NCI-H748 (cell line): ENCODE results near the gene TRPV3.
"Not testable (repeated sequence)": the region's sequence is repeated elsewhere in the genome, so short reads cannot be mapped to it uniquely, and the experiment has no call there.

Experiments
- DNase-seq: peaks from one replicate; lab custom pipeline; 2025; ENCODE audit not compliant: unreplicated experiment; lab: John Stamatoyannopoulos, UW

The TRPV3 gene

GRCh38 chr17:3574231-3574630, 16.6 kb upstream of the TRPV3 start:
- no peak for DNase-seq

DNA sequence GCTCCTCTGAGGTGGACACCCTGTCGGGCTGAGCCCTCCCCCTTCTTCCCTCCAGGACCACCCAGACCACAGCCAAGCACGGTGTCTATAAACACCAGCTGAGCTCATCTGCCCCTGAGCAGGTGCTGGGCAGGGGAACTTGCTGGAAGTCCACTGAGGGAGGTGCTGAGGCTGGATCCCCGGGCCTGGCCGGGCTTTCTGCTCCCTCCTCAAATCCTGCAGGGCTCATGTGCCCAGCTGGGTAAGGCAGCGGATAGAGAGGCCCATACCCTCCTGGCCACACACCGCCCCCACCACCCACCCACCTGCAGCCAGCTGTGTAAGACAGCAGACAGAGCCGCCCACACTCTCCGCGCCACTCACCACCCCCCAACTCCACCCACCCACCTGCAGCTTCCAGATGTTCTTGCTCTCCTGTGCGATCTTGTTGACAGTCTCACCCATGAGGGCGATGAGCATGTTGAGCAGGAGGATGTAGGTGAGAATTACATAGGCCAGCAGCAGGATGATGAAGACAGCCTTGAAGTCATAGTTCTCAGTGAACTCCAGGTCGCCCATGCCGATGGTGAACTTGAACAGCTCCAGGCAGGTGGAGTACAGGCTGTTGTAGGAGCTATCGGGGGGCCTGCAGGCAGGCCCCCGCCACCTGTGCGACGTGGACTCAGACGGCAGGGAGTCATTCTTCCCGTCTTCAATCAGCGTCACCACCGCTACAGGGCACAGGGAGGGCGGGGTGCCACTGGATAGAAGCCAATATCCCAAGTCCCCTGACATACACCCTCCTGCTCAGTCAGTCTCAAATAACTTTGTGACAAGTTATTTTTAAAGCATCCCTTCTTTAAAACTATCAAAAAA, 15.9 kb upstream of the TRPV3 start:
- no peak for DNase-seq

GRCh38 chr17:3572231-3572630, 14.6 kb upstream of the TRPV3 start:
- DNase-seq, result no peak

GRCh38 chr17:3571043-3571900, 13.7 kb upstream of the TRPV3 start:
- no peak for DNase-seq

DNA sequence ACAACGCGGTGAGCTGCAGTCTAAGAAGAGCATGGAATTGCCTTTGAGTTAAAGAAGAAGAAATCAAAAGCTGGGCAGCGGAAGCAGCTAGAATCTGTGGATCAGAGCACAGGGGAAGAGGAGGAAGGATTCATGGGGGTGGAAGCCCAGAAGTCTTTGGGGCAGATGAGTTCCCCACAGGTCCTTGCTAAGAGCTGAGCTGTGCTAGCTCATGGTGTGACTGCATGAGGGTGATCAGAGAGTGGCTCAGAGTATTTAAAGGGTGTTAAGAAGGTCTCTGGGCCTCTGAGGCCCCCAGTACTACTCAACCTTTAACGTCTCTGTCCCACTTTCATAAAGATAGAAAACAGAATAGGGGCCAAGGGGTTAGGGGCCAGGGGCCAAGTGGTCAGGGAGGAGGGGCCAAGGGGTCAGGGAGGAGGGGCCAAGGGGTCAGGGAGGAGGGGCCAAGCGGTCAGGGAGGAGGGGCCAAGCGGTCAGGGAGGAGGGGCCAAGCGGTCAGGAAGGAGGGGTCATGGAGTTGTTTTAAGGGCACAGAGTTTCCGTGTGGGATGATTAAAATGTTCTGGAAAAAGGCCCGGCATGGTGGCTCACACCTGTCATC, 12.0 kb upstream of the TRPV3 start:
- DNase-seq, result no peak

DNA sequence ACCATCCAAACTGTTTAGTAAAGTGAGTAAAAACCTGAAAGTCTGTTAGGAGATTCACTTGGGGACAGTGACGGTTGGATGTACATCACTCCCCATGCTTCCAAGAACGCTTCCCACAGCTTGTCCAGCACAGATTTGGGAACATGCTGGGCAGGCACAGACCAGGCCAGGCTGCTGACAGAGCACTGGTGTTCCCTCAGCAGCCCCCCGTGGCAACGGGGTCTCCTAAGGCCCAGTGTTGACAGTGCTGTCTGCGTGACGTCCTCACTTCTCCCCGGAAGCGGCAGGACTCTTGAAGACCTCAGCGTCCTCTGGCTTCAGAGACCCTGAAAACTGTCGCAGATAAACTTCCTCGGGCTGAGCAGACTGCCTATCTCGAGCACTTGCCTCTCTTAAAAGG, 8.9 kb upstream of the TRPV3 start:
- no peak for DNase-seq

DNA sequence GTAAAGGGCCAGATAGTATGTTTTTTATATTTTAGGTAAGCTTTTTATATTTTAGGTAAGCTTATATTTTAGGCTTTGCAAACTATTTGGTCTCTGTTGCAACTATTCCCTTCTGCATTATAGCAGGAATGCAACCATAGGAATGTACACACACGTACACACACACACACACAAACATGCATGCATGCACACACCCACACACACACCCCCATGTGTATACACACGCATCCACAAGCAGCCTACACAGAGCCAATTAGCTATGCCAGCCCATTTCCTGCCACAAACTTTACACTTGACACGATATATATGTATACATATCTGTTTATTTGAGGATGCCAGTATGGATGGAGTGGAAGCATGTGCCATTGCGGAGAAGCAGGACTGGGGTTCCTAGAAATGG, 7.5 kb upstream of the TRPV3 start:
- no peak for DNase-seq

GRCh38 chr17:3564241-3564640, 6.6 kb upstream of the TRPV3 start:
- DNase-seq, result not testable (repeated sequence)

DNA sequence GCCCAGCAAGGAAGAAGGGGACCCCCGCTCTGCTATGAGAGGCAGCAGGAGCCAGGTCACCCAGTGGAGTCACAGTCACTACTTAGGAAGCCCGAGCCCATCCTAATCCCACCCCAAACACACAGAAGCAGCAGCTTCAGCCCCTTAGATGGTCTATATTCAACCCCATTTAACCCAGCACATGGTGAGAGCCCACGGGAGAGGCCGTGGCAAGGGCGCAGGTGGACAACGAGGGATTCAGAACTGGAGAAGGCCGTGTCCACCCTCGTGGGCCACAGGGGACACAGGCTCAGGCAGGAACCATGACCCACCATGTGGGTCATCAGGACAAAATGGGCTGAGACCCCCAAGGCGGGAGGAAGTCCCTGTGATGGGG, 1.6 kb upstream of the TRPV3 start:
- DNase-seq, result no peak

- DNase-seq, result peak; percentile 68
These were observed 1.1 kb upstream of the TRPV3 start for GRCh38 chr17:3558603-3559269.

DNA sequence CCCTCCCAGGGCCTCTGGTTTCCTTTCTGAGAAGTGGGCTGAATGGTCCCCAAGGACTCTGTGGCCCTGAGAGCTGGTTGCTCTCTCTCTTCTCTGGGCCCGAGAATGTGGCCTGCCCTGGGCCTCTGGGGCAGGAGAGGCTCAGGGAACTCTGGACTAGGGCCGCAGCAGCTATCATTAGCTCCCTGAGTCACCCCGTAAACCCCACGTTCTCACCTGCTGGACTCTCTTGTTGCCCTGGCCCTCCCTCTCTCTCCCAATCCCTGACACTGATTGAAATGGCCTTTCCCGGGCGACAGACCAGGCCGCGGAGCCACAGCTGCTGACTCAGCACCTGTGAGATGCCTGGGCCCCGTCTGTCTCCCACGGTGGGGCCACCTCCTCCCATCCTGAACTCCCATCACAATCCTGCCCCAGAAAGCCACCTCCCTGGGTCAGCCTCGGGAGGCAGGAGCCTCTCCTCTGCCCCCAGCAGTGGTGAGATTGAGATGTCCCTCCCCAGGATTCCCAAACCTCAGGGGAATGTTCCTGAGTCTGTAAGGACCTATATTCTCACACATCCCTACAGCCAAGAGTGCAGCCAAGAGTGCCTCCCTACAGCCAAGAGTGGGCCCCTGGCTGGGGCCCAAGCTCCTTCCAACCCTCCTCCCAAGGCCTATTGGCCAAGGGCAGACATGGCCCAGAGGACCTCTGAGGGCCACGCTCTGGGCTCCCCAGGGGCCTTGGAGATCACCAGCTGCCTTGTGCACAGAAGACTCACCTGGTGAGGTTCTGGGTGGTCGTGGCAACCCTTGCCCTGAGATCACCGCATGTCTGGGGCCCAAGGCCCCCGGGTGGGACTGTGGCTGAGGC, 470 bp downstream of the TRPV3 start:
- DNase-seq, result no peak

- DNase-seq, result no peak
These were observed 1.2 kb downstream of the TRPV3 start for GRCh38 chr17:3556239-3556915.

DNA sequence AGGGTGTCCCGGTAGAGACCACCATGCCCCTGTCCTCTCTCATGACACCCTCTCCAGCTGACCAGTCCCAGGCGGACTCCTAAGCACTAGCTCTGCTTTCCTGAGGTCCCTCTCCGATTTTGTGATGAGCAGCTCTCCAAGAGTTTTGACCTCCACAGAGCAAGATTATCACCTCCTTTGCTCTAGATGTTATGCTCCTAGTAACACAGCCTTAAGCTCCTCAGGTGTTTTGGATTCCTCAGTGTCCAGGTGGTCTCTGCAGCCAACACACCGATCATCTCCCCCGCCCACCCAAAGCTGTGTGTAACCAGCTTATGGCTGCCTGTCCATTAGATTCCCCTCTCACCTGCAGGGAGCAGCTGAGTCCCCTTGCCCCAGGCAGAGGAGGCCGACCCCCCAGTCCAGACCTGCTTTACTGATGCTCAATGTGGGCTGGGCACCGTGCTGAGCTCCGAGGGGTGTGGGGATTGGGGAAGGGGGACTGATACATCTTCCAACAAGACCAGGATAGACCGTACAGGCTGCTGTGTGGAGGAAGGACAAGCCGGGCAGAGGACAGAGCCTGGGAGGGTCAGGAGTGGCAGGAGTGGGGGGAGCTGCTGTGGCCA, 2.3 kb downstream of the TRPV3 start:
- DNase-seq, result no peak

GRCh38 chr17:3554440-3554839, 3.2 kb downstream of the TRPV3 start:
- no peak for DNase-seq

DNA sequence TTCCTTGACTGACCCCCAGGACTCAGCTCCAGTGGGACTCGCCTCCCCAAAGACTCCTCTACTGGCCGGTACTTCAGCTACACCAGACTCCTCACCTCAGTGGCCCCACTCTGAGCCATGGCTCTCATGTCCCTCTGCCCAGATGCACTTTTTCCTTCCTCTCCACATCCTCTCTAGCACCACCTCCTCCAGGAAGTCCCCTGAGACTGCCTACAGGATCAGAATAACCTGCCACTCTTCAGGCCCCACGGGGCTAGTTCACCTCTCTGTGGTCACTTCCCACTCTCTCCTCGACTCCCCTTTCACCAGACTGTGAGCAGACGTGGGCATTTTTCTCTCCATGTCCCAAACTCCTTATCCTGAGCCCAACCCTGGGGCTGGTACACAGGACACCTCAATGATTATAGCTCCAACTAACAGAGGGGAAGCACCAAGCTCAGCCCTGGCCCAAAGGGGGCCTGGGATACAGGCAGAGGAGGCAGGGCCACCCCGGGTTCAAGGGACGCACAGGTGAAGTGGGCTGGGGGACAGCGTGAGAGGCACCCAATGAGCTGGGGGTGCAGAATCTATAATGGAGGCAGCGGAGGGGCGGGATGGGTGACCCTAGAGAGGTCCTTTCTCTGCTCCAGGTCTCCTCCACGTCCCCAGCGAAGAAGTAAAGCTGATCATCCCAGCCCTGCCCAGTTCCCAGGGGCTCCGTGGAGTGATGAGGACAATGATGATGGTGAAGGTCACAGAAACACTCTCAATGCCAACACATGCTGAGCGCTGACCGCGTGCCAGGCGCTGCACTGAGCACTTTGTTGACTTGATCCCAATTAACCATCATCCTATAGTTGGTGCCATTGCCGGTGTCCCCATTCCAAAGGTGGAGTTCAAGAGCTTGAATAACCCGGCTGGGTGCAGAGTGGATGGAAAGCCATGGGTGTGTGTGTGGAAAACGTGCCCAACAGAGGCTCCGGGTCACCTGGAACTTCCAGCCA, 3.9 kb downstream of the TRPV3 start:
- no peak for DNase-seq

GRCh38 chr17:3552916-3553315, 4.7 kb downstream of the TRPV3 start:
- no peak for DNase-seq

DNA sequence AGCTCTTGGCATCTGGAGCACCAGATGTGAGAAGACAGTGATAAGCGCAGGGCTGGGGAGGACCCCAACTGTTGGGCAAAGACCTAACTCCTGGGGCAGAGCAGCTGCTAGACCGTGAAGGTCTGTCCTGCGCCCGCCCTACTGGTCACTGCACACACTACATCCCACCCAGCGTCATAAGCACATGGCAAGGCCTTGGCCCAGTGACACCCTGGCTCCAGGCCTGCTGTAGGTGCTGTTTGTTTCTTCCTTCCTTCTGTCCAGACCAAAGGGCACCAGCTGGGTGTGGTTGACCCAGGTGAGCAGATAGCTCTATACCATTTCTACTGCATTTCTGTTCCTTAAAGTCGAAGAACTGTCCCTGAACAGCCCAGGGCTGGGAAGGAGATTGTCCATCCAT, 6.4 kb downstream of the TRPV3 start:
- DNase-seq, result no peak

DNA sequence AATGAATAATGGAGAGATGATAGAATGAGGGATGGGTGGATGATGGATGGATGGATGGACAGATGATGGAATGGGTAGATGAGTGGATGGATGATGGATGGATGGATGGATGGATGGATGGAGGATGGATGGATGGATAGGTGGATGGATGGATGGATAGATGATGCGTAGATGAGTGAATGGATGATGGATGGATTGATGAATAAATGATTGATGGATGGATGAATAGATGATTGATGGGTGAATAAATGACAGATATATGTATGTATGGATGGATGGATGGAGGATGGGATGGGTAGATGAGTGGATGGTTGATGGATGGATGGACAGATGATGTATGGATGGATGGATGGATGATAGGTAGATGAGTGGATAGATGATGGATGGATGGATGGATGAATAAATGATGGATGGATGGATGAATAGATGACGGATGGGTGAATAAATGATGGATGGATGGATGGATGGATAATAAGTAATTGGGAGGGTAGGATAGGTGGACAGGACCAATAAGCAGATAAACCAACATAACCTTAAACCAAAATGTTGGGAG, 7.9 kb downstream of the TRPV3 start:
- no peak for DNase-seq
